Upper lobe of right lung (tissue), 1 donor: ENCODE data around the gene NCOR1. TPM values are rescaled to one million over a fixed set of nuclear protein-coding genes. Genes with fewer than 3 reads are reported as not detected.

Source experiments
- ATAC-seq: fragments of 200-7000 bp; cut with Tn5 transposase; one replicate; pipeline ENCODE4 v1.9.1; 2020; ENCODE audit warnings: mild to moderate bottlenecking, moderate library complexity
- DNase-seq: peaks from one replicate; pipeline ENCODE4 v3.0.0-alpha.2; 2020
- H3K27ac ChIP-seq: fragments of 200-600 bp; one replicate; pipeline ENCODE4 v1.8.0; 2022
- H3K27me3 ChIP-seq: fragments of 200-600 bp; one replicate; pipeline ENCODE4 v1.8.0; 2022; ENCODE audit warnings: mild to moderate bottlenecking
- H3K36me3 ChIP-seq: fragments of 200-600 bp; one replicate; pipeline ENCODE4 v1.8.0; 2022
- H3K4me1 ChIP-seq: fragments of 200-600 bp; one replicate; pipeline ENCODE4 v1.8.0; 2022
- H3K4me3 ChIP-seq: fragments of 200-600 bp; one replicate; pipeline ENCODE4 v1.8.0; 2022; ENCODE audit warnings: mild to moderate bottlenecking
- H3K9me3 ChIP-seq: fragments of 200-600 bp; one replicate; pipeline ENCODE4 v1.8.0; 2022
- intact Hi-C: fragments of 100-400 bp; cut with DNase I; formaldehyde crosslinking; loops from one replicate; pipeline ENCODE4 v1.11.0; 2022
- total RNA-seq: library from RNA; stranded (reverse); fragmentation: NEBNext Ultra II Directional; extraction: Animal tissue kit (Norgen Biotek cat#: 25700); gene quantifications from one replicate; pipeline ENCODE4 v1.2.1, GENCODE V29; 2021
- TF ChIP-seq, protein P1 (sequence below): fragments of 200-600 bp; IDR thresholded peaks from one replicate; pipeline ENCODE4 v1.8.0; 2022; ENCODE audit warnings: antibody characterized with exemption
- donor health status: DM: no; HTN: yes; CAD: no; lungs with severe emphysema.

Gene NCOR1
- total RNA-seq, 1 donor from 2014 or later, result 138 TPM

DNA sequence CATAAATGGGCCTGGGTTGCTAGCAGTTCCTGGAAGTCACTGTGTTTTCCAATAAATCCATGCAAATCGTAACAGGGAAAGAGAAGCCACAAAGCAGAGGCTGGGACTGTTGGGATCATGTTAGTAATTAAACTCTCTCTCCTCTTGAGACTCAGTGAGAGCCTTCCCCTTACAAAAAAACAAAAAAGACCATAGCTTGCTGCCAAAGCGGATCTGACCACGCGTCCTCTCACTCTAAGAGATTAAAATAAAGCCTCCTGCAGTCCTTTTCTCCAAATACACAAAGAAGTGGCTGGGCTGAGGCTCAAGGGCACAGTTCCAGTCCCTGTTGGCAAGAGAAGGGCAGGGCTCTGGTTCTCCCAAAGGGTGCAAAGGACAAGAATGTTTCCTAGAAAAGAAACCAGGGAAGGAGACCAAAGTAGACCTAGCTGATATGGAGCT, 40.2 kb upstream of the NCOR1 start:
- Histone ChIP-seq H3K4me1 (peaks cover 21% of the 10 kb centered on the region), H3K9me3 (no peaks in the 10 kb centered on the region), H3K27ac (peak overlapping the region; percentile 28), H3K4me3 (peak overlapping the region; percentile 1), H3K27me3 (no peaks in the 10 kb centered on the region), H3K36me3 (no peaks in the 10 kb centered on the region)
- ATAC-seq (peak; percentile 77), DNase-seq (no peak)
- intact Hi-C loops, result no loop called here
- TF ChIP-seq, protein P1, sequence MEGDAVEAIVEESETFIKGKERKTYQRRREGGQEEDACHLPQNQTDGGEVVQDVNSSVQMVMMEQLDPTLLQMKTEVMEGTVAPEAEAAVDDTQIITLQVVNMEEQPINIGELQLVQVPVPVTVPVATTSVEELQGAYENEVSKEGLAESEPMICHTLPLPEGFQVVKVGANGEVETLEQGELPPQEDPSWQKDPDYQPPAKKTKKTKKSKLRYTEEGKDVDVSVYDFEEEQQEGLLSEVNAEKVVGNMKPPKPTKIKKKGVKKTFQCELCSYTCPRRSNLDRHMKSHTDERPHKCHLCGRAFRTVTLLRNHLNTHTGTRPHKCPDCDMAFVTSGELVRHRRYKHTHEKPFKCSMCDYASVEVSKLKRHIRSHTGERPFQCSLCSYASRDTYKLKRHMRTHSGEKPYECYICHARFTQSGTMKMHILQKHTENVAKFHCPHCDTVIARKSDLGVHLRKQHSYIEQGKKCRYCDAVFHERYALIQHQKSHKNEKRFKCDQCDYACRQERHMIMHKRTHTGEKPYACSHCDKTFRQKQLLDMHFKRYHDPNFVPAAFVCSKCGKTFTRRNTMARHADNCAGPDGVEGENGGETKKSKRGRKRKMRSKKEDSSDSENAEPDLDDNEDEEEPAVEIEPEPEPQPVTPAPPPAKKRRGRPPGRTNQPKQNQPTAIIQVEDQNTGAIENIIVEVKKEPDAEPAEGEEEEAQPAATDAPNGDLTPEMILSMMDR, result no peak

DNA sequence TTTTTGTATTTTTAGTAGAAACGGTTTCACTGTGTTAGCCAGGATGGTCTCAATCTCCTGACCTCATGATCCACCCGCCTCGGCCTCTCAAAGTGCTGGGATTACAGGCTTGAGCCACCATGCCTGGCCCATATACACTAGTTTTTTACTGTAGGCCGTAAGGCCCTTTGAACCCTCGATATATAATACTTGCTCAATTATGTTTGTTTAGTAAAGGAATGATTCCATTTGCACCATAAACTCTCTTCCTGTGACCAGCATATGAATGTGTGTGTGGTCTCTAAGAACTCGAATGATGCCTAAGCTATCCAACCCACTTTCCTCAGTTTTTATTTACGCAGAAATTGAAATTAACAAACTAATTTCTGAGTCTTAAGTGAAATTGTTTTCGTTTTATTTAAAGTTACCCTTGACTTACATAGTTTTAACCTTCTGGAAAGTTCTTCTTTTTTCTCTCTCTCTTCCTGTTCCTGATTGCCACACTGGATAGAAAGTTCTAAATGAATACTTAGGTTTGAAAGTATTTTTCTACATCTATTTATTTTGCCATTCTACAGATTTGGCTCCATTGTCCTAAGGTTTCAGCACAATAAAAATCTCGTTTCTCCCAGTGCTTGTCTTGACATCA, 39.6 kb upstream of the NCOR1 start:
- no peaks in the 10 kb centered on the region for H3K27me3 ChIP-seq
- peak overlapping the region; percentile 28 for H3K27ac ChIP-seq
- TF ChIP-seq, protein P1, result no peak
- no peak for ATAC-seq
- intact Hi-C loops, result no loop called here
- H3K4me3 ChIP-seq, result no peak overlapping the region
- peaks cover 21% of the 10 kb centered on the region for H3K4me1 ChIP-seq
- no peaks in the 10 kb centered on the region for H3K9me3 ChIP-seq
- no peaks in the 10 kb centered on the region for H3K36me3 ChIP-seq
- no peak for DNase-seq

DNA sequence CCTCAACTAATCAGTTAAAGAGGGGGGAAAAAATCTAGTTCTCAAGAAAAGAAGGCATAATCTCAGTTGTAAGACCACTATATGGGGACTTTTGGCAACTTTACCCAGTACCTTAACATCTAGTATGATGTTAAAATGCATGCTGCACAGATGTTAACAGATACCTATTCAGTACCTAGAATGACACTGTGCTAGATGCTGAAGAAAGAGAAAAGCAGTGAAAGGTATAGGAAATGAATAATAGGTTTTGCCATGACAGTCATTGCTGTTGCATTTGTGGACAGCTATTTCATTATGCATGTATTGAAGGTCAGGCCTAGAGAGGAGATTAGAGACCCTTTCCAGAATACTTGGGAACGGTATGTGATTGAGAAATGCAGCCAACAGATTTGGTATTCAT, 36.2 kb upstream of the NCOR1 start:
- no peak for DNase-seq
- H3K36me3 ChIP-seq, result no peaks in the 10 kb centered on the region
- intact Hi-C loops, result no loop called here
- ATAC-seq, result no peak
- H3K9me3 ChIP-seq, result no peaks in the 10 kb centered on the region
- H3K4me1 ChIP-seq, result peaks cover 19% of the 10 kb centered on the region
- H3K27ac ChIP-seq, result no peak overlapping the region
- TF ChIP-seq, protein P1, result no peak
- H3K27me3 ChIP-seq, result no peaks in the 10 kb centered on the region
- H3K4me3 ChIP-seq, result no peak overlapping the region

DNA sequence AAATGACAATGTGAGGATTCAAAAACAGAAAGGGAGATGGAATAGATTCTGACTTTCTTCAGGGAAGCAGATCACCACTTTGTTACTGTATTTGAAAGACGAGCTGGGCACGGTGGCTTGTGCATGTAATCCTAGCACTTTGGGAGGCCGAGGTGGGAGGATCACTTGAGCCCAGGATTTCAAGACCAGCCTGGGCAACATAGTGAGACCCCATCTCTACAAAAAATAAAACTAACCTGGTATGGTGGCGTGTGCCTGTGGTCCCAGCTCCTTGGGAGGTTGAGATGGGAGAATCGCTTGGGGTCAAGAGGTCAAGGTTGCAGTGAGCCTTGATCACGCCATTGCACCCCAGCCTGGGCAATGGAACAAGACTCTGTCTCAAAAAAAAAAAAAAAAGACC, 35.7 kb upstream of the NCOR1 start:
- ATAC-seq, result no peak
- TF ChIP-seq, protein P1, result no peak
- DNase-seq, result no peak
- Histone ChIP-seq H3K27me3 (no peaks in the 10 kb centered on the region), H3K4me1 (peaks cover 14% of the 10 kb centered on the region), H3K27ac (no peak overlapping the region), H3K9me3 (no peaks in the 10 kb centered on the region), H3K36me3 (no peaks in the 10 kb centered on the region), H3K4me3 (no peak overlapping the region)
- intact Hi-C loops, result no loop called here

DNA sequence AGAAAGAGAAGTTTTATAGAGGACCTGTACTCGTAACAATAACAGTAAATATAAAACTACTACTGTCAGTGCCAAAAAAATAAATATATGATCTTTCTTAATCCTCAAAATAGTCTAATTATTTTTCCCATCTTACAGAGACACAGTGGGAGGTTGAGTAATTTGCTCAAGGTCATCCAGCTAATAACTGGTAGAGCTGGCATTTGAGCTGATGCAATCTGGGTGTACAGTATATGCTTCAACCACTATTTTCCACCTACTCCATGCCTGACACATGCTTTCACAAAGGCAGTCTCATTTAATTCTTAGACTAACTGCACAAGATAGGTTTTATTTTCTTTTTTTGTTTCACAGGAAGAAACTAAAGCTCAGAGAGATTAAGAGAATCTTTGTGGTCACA, 35.3 kb upstream of the NCOR1 start:
- TF ChIP-seq, protein P1, result no peak
- no peak overlapping the region for H3K27ac ChIP-seq

DNA sequence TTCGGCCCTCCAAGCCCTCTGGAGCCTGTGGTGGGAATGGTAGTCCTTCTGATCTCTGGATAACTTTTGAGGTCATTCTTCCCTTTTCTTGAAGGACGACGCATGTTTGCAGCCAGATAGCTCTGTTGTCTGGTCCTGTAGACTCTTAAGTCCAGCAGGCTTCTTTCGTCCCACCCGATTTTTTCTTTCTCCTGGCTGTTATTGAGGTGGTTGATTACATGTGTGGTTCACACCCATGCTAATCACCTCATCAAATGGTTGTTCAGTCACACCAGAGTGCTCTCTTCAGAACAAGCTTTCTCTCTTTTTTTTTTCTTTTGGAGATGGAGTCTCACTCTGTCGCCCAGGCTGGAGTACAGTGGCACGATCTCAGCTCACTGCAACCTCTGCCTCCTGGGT, 32.3 kb upstream of the NCOR1 start:
- DNase-seq (no peak), ATAC-seq (no peak)
- H3K9me3 ChIP-seq, result no peaks in the 10 kb centered on the region
- no peaks in the 10 kb centered on the region for H3K4me1 ChIP-seq
- no peak overlapping the region for H3K27ac ChIP-seq
- H3K4me3 ChIP-seq, result no peak overlapping the region
- no peaks in the 10 kb centered on the region for H3K27me3 ChIP-seq
- intact Hi-C loops, result no loop called here
- H3K36me3 ChIP-seq, result no peaks in the 10 kb centered on the region
- TF ChIP-seq, protein P1, result no peak

More for the DNA sequence above, 35.3 kb upstream of the NCOR1 start:
- intact Hi-C loops, result no loop called here
- ATAC-seq (no peak), DNase-seq (no peak)
- Histone ChIP-seq H3K36me3 (no peaks in the 10 kb centered on the region), H3K4me1 (peaks cover 10% of the 10 kb centered on the region), H3K9me3 (no peaks in the 10 kb centered on the region), H3K27me3 (no peaks in the 10 kb centered on the region), H3K4me3 (no peak overlapping the region)
